ENCODE measurements around the gene ACAP2.
A peak's percentile ranks its signal among the peaks of the same experiment; 100 is the strongest.

The ACAP2 gene

DNA sequence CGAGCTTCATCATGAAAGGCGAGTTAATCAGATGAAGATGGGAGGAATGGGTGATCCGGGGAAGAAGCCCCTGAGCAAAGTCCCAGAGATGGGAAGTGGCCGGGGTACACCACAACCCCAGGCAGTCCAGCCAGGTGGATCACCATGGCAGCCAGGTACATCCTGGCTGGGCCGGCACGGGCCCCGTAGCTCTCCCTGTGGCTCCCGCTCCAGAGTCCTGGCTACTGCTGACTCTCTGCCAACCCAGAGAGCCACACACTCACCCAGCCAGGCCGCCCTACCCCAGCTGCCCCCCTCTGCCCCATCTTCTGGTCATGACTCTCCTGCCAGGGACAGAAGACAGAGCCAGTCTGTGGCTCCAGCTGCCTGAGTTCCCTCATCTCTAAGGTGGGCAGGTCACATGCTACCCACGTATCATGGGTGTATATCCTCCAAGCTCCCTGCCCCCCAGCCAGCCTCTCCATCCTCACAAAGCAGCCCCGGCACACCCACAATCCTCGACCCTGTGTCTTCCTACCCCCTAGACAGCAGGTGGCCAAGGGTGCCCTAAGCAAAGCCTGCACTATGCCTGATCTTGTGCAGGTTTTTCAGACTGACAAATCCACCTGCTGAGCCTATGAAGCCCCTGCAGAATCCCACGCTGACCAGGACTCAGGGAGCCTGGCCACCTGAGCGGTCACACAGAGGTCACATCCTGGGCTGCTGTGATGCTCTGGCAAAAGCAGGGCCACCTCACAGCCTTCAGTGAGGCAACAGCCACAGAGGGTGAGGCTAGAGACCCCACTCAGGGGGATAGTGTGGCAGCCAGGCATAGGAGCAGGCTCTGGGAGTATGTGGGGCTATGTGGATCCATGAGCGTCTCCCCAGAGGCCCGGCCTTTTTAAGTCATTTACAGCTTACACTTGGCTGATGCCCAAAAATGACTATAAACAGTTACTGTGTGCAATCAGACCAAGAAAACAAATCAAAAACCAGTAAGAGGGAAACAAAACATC lies 185.1 kb downstream of the ACAP2 start:
- no peak for DNase-seq

DNA sequence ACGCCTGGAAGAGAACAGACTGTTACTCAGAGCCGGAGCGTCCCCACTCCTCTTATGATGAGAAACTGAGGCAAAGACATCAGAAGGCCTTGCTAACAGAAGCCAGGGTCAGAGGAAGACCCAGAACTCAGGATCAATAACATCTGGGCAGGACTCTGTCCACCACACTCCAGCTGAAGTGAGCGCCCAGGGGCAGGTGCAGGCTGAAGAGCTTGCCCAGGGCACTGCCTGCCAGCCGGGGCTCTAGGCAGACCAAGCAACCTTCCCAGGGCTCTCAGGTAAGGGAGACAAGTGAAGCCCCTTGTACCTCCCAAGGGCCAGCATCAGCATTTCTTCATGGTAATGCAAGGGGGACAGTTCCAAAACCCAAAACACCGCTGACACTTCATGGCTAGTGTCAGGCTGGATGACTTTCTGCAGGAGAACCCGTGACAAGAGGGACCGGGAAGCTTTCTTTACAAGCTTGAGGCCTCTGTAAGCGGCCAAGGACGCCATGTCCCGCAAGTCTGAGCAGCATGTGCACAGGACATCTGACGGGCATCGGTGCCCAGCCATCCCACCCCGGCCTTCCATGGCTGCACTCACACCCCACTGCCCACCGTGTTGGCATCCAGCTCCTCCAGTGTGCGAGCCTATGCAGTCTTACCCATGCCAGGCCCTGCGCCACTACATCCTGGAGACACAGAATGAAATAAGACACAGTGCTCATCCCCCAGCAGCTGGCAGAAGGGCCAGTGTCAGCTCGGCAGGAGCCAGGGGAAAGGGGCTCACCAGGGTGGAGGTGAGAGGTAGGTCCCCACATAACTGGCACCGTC lies 186.0 kb downstream of the ACAP2 start:
- DNase-seq = no peak

DNA sequence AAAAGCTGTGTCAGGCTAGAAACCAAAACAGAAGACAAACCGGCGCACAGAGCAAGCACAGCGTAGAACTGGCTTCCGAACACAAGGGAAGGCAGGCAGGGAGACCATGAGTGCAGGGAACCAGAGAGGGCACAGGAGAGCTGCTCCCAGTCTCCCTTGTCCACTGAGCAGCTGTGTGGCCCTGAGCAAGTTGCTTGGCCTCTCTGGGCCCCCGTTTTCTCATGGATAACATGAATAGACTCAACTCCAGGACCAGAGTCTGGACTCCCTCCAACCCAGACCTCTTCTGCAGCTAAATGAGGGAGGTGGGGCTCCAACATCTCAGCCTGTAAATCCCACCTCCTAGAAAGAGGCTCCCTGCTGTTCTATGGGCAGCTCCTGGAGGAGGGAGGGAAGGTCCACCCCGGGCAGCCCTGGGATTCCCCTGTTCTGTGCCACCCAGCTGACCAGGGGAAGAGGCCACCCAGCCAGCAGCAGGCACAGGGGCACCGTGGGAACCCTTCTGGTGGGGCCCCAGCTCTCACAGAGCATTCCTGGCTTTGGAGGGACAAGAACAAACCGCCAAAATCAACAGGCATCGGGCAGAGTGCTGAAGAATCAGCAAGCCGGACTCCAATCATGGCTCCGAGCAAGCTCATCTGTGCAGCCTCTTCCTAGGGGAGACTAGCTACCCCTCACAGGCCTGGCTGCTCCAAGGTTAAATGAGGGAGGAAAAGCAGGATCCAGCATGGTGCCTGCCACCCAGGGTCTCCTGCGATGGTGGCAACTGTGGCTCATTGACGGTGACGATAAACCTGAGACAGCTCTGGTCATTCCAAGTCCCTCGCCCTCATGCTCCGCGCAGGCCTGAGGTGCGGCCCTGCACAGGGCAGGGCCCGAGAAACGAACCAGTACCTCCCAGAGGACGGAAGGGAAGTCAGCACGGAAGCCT lies 187.0 kb downstream of the ACAP2 start:
- no peak for DNase-seq

DNA sequence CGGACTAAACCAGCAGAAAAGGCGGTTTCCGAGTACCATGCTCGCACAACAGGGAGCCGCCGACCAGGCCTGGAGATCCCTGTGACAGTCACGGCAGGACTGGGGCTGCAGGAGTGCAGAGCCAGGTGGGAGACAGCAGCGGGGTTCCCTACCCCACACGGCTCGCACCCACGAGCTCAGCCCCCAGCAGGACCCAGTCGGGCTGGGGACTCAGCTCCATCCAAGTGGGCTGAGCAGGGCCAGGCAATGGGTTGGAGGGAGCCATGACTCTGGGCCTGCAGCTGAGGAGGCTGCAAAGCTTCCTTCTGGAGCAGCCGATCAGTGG lies 187.7 kb downstream of the ACAP2 start:
- no peak for DNase-seq

DNA sequence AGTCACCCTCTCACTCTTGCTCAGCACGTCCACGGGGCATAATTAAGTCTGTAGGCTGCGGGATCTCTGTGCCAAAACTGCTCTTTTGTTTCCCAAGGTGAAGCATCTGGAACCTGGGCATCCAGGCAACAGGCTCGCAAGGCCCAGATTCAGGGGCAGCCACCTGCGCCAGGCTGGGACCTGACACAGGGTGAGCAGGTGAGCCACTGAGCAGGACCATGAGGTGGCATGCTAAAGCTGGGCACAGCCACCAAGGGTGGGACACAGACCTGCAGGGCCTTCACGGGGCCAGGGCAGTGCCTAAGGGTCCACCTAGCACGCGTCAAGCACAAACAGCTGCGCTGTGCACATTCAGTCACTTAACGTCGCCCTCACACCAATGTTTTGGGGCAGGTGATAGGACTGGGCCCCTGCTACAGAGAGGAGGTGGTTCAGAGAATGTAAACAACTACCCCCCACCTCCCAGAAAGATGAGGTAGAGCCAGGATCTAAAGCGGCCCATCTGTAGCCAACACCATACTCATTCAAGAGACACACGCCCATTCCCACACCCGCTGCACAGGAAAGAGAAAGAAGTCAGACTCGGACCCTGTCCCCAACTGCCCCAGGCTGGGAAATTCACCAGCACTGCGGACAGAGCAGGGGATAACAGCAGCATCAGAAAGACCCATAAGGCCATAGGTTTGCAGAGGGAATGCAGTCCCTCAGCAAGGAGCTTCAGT lies 188.2 kb downstream of the ACAP2 start:
- no peak for DNase-seq

DNA sequence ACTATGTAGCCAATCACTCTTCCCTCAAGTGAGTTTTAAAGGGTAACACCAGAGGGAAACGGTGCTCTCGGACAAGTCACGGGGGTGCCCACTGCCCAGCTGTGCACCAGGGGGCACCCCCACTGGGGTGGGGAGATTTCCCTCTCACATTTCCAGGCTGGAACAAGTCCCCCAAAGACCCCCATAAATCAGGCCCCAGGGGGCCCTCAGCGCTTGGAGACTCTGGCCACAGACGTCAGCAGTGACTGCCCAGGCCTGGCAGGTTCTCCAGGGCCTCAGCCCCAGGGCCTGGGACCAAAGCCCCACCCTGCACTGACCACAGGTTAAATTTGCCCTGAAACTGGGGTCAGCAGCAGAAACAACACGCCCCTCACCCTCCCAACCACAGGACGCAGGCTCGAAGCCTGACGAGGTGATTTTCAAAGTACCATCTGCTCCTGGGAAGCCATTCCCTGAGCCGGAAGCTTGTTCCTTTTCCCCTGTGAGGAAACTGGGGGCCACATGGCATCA lies 188.8 kb downstream of the ACAP2 start:
- DNase-seq = no peak

DNA sequence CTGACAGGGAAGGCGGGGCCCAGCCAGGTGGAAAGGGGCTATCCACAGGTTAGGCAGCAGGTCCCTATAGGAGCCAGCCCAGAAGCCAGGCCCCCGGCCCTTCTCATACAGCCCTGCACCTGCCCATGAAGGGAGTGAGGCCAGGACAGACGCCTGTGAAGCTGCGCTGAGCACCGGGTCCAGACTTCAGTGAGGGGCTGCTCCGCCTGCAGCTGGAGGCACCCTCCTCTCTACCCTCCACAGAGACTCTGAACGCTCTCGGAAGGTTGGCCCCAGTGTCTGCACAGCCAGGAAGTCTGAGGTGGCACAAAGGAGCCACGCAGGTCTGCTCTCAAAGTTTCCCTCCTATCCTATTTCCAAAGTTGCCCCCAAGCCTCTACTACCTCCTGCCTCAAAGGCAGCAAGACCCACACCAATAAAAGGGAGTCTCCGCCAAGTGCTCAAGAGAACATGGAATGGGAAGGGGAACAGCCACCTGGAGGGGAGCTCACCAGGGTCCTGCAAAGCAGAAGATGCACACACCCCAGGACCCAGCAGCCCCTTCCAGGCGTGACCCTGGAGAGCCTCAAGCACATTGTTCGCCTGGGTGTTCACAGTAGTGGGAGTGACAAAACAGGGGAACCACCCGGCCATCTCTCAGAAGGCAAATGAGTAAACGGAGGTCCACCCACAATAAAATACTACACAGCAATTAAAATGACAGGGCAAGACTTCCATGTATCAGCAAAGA lies 191.3 kb downstream of the ACAP2 start:
- DNase-seq = no peak

DNA sequence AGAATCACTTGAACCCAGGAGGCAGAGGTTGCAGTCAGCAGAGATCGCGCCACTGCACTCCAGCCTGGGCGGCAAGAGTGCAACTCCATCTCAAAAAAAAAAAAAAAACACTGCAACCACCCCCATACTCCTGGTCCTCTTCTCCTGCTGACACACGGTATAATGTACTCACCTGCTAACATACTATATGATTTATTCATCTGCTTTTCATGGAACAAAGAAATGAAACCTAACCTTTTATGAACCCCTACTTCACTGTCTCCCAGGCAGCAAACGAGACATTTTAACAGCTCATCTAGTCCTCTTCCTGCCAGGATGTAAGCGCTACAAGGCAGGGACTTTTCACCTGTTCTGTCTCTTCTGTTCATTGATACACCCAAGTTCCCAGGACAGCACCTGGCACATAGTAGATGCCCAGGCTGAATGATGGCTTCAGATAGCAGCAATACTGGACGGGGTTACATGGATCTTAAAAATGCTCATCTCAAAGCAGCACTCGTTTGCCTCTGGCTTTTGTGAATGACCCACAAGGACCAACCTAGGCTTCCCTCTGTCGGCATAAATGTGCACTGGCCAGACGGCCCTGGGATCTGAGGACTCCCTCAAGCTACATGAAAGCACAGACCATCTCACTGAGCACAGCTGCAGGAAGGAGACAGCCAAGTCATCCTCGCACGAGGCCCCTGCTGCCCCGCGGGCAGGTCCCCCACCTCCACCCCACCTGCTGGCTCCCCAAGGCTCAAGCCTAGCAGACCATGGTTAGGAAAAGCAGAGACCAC lies 192.2 kb downstream of the ACAP2 start:
- peak; percentile 28 to 40 for DNase-seq

DNA sequence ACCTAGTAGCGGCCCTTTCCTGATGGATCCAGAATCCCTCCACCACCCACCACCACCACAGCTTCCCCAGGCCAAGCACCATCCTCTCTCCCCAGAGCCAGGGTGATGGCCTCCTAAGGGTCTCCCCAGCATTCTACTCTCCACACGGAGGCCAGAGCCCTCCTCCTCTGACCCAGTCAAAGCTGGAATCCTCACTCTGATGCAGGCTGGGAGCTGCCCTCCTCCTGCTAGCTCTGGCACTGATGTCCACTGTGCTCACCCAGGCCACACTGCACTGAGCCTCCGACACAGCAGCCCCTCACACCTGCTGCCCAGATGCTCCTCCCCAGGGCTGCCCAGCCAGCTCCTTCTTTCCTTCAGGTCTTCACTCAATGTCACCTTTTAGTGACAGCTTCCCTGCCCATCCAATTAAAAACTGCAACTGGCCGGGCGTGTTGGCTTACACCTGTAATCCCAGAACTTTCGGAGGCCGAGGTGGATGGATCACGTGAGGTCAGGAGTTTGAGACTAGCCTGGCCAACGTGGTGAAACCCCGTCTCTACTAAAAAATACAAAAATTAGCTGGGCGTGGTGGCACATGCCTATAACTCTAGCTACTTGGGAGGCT lies 192.9 kb downstream of the ACAP2 start:
- no peak for DNase-seq

DNA sequence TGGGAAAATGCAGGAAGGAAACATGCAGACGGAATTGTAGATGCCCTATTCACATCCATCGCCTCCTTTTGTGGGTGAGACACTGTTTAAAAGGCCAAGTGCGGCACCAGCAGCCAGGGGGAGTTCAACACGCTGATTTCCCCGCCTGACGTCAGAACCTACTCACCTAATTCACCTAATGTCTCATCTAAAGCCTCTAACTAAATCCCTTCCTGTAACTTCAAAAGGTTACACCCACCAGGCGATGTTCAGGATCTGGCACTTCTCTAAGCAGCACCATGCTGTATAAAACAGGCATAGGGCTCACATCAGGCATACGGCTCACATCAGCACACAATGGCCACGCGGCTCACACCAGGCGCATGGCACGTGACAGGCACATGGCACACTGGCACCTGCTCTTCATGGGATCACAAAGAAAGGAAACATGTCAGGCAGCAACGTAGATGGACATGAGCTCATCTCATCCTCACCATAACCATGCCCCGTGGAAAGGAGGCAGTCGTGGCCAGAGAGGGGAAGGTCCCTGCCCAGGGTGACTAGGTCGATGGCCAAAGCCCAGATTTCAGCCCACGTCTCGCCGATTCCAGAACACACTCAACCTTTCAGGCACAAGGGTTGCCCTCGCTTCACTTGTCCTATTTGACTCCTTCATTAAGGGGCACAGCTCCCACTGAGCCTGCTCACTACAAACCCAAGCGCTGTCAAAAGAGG lies 193.6 kb downstream of the ACAP2 start:
- no peak for DNase-seq

DNA sequence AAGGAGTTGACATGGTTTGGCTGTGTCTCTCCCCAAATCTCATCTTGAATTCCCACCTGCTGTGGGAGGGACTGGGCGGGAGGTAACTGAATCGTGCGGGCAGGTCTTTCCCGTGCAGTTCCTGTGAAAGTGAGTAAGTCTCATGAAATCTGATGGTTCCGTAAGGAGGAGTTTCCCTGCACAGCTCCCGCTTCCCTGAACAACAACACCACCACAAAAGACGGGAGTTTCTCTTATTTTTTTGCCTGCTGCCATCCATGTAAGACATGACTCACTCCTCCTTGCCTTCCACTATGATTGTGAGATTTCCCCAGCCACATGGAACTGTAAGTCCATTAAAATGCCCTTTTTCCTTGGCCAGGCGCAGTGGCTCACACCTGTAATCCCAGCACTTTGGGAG lies 194.5 kb downstream of the ACAP2 start:
- DNase-seq = no peak

DNA sequence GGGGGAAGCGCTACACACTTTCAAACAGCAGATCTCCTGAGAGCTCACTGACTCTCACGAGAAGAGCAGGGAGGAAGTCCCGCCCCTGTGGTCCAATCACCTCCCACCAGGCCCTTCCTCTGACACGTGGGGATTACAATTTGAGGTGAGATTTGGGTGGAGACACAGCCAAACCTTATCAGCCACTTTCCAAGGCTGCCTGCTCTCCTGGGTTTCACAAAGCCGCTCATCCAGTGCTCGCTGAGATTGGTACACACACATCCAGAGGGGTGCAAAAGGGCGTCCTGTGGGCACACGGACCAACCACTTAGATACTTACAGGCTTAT lies 195.0 kb downstream of the ACAP2 start:
- DNase-seq = no peak

DNA sequence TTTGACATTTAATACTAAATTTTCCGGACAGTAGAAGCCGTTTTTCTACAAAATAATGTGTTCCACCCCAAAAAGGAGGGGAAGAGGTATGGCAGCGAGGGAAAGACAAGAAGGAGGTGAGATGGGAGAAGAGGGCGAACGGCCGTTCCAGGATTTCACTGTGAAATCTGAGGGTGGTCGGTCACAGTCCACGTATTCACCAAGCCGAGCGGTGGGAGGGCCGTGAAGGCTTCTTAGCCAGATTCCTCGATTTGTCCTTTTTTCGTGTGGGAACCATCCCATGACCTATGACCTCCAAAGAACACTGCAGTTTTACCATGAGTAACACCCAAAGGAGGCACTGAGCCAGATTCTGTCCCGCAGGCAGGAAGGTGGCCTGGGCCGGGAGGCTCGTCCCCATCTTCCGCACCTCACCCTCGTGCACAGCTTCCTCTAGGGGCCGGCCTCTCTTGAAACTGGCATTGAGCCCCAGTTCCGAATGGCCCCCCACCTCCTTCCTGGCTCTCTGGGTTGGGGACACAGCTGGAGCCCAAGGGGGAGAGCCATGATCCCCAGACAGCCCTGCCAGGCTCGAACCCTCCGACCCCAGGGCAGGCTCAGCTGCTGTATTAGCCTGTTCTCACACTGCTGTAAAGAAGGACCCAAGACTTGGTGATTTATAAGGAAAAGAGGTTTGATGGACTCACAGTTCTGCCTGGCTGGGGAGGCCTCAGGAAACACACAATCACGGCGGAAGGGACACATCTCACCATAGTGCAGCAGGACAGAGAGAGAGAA lies 195.5 kb downstream of the ACAP2 start:
- DNase-seq = no peak

DNA sequence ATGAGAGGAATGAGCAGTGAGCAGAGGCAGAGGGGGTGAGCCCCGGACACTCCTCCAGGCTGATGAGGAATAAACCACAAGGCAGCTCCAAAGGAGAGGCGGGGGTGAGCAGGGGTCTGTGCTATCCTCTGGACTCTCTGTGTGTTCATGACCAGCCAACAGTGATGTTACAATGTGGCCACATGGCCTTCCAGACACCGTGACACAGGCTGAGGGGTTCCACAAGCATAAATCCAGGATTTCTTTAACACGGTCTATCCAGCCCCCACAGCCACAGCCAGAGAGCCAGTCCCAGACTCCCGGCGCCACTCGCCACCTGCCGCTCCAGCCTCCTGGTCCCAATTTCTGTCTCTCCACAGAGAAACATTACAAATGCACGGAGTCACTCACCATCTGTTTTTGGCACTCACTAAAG lies 196.2 kb downstream of the ACAP2 start:
- no peak for DNase-seq

DNA sequence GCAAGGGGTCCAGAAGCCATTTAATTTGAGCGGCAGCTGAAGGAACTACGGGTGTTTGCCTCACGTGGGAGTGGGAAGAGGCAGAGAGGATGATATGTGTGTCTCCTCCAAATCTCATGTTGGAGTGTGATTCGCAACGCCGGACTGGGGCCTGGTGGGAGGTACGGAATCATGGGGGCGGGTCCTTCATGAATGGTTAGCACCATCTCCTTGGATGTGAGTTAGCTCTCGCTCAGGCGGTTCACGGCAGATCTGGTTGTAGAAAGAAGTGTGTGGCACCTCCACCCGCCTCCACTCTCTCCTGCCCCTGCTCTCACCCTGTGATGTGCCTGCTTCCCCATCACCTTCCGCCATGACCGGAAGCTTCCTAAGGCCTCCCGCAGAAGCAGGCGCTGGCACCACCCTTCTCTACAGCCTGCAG lies 197.3 kb downstream of the ACAP2 start:
- DNase-seq = no peak

DNA sequence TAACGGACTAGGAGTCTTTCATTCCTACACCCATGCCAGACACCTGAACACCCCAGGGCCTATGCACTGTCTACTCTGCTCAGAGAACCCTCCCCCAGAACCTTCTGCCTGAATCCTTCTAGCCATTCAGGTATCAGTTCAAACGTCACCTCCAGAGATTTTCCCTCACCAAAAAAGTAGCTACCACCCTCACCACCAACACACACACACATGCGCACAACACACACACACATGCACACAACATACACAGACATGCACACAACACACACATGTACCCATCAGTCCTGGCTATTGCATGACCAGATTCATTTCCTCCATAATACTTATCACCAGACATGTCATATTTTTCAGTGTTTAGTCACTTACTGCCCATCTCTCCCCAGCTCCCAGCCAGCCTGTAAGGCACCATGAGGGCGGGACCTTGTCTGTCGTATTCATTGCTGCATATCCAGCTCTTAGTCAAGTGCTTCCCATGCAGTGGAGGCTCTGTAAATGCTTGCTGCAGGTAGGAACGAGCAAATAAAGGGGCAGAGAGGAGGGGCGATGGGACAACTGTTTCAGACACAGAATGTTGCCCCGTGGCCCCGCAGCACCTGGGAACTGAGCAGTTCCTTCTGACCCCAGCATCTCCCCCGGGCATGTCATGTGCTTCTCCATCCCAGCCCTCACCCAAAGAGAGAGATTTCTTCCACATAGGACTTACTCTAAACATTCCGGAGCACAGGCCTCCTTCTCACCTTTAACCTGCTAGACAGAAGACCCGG lies 201.0 kb downstream of the ACAP2 start:
- DNase-seq = no peak

DNA sequence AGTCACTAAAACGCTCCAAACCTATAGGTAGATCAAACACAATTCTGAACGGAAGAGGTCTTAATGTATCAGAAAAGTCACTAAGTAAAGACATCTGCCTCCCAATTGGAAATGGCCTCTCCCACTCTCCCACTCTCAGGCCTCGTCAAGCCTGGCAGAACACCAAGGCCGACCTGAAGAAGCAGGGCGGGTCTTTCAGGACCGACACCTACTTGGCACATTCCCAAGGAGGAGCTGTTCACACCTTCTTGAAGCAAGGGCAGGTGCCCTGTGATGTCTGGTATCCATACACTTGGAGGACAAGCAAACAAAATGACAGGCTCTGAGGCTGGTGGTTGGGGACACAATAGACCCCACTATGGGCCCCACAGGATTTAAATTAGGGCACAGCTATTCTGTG lies 201.9 kb downstream of the ACAP2 start:
- no peak for DNase-seq

DNA sequence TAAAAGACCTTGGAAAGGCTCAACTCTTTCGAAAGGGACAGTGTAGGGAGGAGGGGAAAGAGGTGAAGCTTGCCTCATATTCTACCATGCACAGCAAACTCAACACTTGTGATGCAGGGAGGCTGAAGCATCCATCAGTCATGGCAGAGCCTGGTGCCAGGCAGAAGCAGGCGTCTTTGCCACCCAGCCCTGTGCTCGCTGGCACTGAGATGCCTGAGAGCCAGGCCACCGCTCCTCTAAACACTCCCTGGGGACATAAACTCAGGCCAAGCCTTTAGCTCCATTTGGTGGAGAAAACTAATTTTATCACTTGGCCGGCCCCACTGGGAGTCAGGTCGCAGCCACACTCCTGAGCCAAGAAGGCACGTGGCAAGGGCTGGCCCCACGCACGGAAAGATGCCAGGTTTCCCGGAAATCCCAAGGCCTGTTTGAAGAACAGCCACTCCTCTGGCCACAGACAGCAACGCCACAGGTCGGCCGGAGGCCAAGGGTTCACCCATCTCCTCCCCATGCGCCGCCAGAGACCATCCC lies 202.6 kb downstream of the ACAP2 start:
- DNase-seq = no peak
